HG02885 (cell line): Measurements from ENCODE around the gene SEC22A.
A peak's percentile ranks its signal among the peaks of the same experiment; 100 is the strongest.

ENCODE experiments used
- ATAC-seq: cut with Tn5 transposase; IDR thresholded peaks from one replicate; pipeline ENCODE4 v1.9.1; 2021; ENCODE audit warnings: mild to moderate bottlenecking; ENCODE audit not compliant: unreplicated experiment, poor library complexity

The SEC22A gene

GRCh38 chr3:123285479-123285878 is 83.7 kb downstream of the SEC22A start:
- no peak for ATAC-seq

DNA sequence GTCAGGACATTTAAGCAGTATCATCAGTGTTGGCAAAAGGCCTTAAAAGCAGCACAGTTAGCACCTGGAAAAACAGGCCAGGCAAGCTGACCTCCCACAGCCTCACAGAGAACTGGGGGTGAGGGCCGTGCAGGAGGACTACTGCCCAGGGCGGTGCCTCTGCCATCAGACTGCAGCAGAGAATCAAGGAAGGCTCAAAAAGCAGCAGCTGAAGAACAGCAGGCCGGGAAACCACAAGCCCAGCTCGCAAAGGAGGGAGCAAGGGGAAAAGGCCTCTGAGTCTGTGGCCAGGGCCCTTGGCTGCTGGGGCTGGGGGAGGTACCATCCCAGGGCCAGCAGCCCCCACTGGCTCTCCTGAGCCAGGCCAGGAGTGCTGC is 84.2 kb downstream of the SEC22A start:
- no peak for ATAC-seq

GRCh38 chr3:123286308-123287023 is 84.7 kb downstream of the SEC22A start:
- peak; percentile 72 for ATAC-seq

DNA sequence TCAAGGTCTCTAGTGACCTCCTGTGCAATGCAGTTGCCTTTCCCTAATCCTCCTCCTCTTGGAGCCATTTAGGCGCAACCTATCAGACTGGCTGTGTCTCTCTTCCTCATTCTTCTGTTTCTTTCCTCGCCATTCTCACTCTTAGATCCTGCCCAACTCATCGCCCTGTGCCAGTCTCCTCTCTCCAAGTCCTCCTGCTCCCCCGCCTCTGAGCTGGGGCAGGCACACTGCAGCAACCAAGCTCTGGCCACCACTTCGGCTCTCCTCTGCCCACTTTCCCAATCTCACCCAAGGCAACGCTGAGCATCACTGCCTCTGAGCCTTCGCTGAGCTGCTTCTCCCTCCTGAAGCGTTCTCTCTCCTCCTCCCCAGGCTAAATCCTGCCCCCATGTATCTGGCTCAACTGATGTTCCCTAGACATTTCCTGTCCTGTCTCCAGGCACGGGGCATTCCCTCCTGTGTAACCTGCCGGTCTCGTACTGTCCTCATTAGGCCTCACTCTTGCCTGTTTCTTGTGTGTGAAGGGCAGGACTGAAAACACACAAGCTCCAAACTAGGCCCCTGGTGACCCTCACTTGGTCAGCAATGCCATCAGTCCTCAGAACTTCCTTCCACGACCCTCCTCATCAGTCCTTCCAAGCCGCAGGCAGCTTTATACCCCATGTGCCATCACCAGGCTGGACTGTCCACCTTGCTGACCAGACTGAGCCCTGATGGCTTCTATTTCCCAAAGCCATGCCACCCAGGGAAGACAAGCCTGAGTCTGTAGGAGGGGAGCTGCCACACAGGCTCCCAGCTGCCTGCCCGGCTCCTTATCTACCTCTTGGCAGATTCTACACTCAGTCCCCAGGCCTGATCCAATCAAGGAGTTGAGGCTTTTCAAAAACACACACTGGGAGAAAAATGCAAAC is 85.6 kb downstream of the SEC22A start:
- no peak for ATAC-seq

DNA sequence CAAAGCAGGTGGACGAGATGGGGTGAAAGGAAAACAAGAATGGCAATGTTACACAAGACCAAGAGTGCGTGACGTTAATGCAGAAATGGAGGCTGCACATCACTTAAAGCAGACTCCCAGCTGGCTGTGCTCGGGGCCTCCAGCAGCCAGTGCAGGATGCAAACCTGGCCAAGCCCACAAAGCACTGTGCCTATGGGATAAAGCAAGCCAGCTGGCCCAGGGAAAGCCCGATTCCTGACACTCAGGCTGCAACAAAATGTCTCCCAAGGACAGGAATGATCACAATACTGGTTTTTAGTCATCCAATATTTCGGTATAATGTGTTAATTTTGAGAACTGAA is 86.2 kb downstream of the SEC22A start:
- ATAC-seq, result no peak

GRCh38 chr3:123289391-123290106 is 87.8 kb downstream of the SEC22A start:
- ATAC-seq, result no peak

DNA sequence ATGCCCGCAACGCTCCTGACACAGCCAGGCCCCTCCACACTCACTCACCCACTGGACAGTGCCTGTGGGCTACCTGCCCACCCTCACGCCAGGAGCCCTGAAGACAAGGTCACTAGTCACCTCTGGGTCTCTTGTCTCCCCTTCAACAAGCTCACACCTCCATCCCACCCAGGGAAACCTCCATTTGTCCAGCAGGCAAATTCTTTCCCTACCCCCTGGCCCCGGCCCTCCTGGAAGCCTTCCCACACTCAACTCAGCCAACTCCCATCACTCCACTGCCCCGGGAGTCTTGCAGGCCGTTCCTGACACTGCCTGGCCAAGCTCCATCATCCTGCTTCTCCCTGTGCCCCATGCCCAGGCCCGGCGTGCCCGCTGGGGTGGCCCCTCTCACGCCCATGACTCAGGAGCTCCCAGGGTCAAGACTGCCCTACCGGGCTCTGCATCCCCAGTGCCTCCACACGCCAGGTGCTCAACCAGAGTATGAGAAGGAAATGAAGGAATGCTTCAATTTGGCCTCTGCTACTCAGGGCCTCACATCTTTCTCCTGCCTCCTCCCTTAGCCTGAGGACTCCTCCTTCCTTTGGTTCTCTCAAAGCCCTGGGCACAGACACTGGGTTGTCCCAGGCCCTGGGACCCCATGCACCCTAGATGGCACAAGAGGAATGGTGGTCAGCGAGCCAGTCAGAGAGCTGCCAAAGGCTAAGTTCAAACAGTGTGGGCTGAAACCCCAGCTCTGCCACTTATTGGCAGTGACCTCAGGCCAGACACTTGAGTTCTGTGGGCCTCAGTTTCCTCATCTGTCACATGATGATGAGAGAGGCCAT is 88.6 kb downstream of the SEC22A start:
- no peak for ATAC-seq

GRCh38 chr3:123290962-123291361 is 89.2 kb downstream of the SEC22A start:
- no peak for ATAC-seq

DNA sequence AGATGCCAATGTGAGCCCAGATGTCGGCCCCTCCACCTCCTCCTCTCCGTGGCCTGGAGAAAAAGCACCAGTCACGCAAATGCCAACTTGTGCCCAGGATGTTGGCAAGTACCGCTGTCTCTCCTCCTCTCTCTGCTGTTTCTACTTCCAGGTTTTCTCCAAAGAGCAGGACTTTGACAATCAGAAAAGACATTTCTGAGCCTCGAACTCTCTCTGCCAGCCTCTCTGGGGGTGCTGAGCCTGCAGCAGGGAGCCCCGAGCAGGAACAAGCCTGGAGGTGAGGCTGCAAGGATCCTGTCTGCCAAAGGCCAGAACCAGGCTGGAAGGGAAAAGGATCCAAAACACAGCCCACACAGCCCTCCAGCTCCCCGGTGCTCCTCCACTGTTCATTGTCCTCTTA is 89.7 kb downstream of the SEC22A start:
- ATAC-seq, result no peak

DNA sequence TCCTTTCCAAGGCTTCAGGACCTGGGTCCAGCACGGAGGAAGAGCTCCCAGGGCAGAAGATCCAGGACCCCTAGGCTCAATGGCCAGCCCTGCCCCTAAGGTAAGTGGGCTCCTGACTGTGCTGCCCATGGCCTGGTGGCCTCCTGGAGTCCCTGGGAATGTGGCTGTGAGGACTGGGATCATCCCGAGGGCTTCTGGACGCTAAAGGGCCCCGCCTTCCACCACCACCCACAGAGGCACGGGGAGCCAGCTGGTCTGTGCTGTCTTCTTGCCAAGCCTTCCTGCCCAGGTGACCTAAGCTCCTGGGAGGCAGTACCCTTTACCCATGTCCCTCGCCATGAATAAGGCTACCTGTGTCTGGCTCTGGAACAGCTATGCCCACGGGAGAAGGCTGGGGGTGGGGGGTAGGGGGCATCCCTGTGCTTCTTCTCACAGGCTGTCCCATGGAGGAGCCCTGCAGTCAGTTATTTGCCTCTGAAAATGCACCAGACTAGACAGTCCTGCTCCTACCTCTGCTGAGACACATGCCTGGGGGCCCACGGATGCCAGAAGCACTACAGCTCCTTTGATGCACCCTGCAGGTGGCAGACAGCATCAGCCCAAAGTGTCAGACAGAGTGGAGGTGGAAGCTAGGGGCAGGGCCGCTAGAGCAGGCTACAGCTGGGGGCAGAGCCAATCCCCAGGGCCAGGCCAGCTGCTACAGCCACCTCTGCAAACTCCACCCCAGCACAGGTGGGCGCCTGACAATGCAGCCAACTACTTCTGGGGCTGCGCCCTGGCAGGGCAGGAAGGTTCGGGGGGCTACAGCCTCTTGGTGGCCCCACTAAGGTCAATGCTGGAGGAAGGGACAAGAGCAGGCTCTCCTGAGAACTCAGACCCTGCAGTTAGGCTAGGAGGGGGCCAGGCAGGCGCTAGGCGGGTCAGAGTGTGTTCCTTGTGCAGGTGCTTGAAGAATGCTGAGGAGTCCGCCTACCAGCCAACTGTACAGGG is 90.9 kb downstream of the SEC22A start:
- no peak for ATAC-seq

DNA sequence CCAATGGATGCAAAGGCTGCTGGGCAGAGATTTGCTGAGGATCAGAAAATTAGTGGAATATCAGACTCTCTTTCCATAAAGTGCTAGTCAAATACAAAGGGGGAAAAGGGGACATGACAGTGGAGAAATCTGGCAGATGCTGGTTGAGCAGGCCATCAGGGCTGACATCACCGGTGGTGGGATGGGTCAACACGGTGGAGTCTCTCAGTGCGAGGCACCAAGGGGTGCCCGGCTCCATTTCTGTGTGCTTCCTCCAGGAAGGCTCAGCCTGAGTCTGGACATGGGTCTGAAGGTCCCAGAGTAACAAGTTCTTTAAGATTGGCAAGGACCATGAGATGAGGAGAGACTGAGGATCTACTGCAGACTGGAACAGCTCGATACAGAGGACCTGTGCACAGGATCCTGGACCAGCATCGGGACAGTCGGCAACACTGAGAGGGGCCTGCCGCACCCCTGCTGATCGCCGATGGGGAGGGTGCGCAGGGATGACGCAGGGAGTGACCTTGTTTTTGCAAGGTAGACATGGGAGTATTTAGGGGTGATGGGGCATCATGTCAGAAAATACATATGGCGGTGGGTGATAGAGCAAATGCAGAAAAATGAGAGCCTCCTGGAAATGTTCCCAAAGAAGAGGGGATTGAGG is 92.7 kb downstream of the SEC22A start:
- no peak for ATAC-seq

DNA sequence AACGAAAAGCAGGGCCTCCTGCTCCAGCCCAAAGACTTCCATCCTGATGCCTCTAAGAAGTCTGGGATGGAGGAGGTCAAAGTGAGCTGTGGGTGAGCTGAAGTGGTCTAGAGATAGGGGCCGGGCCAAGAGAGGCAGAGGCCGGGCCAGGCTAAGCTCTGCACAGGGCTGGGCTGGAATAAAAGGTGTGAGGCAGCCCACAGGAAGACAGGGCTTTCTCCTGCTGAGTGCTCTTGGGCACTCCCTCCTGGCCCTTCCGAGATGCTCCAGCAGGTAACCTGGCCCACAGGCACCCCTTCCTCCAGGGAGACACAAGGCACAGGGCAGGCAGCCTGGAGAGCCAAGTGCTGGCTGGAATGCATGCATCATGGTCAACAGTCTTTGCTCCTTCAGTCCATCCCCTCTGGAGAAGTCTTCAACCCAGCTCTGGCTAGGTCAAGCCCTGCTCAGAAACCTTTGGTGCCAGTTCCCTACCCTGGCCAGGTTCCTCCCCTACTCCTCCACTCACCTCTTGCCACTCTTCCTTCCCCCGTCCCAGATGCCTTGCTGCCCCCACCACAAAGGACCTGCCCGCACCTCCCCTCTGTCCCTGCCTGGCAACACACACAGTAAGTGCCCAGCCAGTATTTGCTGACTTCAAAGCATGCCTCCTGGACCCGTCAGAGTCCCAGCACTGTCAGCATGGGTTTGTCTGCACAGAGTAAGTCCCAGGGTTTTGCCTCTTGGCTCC is 93.6 kb downstream of the SEC22A start:
- ATAC-seq, result no peak

- no peak for ATAC-seq
These were observed 94.1 kb downstream of the SEC22A start for GRCh38 chr3:123295901-123296250.

GRCh38 chr3:123296261-123296660 is 94.5 kb downstream of the SEC22A start:
- ATAC-seq, result no peak

- no peak for ATAC-seq
These were observed 95.3 kb downstream of the SEC22A start for GRCh38 chr3:123296836-123297626.

DNA sequence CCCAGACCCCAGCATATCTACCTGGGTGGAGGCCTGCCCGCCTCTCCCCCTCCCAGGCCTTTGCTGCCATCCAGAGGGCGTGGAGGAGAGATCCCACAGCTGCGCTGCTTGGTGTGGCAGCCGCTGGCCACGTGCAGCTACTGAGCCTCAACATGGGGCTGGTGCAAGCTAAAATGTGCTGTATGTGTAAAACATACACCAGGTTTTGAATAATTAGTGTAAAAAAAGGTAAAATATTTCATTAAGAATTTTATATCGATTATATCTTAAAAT is 95.8 kb downstream of the SEC22A start:
- no peak for ATAC-seq

DNA sequence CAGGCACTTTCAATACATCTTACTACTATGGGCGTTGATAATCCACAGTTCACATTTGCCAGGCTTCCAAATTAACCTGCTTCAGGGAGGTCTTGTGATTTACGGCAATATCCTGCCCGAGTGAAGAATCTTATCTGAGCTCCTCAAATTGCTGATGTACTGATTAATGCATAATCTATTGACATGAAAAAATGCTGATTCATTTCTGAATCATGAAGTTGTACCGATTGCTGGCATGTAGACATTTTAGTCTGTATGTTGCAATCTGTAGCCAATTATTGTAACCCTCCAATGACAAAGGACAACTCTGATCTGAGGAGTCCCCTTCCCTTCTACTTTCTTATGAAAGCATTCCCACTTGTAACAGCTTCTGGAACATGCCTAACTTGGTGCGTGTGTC is 97.2 kb downstream of the SEC22A start:
- ATAC-seq, result no peak

DNA sequence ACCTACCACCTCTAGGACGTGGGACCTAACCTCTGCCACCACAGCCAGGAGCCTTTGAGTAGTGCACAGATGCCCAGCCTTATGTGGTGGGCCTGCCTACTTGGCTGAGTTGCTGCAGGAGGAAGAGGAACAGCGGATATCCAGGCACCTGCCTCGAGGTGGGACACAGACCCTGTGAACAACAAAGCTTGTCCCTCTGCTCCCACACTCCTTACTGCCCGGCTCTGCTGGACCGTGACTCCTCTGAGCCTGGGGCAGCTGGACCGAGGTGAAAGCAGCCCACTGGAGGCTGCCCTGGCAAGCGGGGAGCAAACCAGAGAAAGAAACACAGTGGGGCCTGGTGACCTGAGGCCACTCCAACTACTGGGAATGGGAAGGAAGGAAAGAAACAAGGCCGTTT is 97.8 kb downstream of the SEC22A start:
- no peak for ATAC-seq
